Measurements from ENCODE around the gene CFAP97. TPM values are rescaled to one million over a fixed set of nuclear protein-coding genes. Genes with fewer than 3 reads are reported as not detected.
A peak's percentile ranks its signal among the peaks of the same experiment; 100 is the strongest.

CFAP97 gene
- total and polyA plus RNA-seq, 11 donors, result 2.0 to 22.7 (median 12.4) TPM

- H3K9me3 ChIP-seq, result no peaks in the 10 kb centered on the region
- H3K36me3 ChIP-seq, result peaks cover 0 to 40% (median 18%) of the 10 kb centered on the region in 9 donors
- intact Hi-C loops (cut with DNase I), result no loop called here
- ATAC-seq (no peak), DNase-seq (no peak)
- 85 to 97% (median 89%) methylated on average over 1 of the region's 1 CpG for WGBS, 4 donors
- no peak overlapping the region for H3K4me3 ChIP-seq
- H3K27ac ChIP-seq, result no peak overlapping the region
- no peaks in the 10 kb centered on the region for H3K27me3 ChIP-seq
- TF ChIP-seq POLR2A (IDR thresholded peaks at IDR 0.05), result no peak
- no peak for TF ChIP-seq CTCF (IDR thresholded peaks at IDR 0.05)
- H3K4me1 ChIP-seq, result peaks cover 0 to 26% (median 7%) of the 10 kb centered on the region in 12 donors
These were observed 52.5 kb downstream of the CFAP97 start for GRCh38 chr4:185151296-185151695.

DNA sequence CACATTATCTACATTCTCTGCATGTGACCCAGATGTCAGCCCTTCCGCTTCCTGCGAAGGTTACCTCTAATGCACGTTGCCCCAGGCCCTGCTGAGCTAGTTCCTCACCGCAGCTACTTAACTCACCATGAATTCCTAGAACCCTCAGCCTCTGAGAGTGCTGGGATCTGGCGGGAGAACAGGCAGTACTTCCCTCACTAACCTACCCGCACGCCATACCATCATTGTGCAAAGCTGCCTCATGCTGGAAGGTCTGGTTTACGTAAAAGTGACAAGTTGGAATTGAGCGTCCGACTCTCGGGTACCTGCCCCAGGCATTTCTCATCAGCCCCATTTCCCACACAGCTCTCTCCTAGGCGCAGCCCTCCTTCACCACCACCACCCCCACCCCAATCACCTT is 54.4 kb downstream of the CFAP97 start:
- intact Hi-C loops (cut with DNase I), result loop anchor here in 4 of 10 donors (5.0 to 10.0 kb wide), 2 partner anchors 33 to 325 kb away; partner anchors contain the start of gene ACSL1 (in 2 of the 4)
- TF ChIP-seq CTCF (IDR thresholded peaks at IDR 0.05), result no peak
- no peak for TF ChIP-seq POLR2A (IDR thresholded peaks at IDR 0.05)
- no peak overlapping the region for H3K4me3 ChIP-seq
- peaks cover 0 to 55% (median 20%) of the 10 kb centered on the region in 9 donors for H3K36me3 ChIP-seq
- peak overlapping the region in 4 of 12 donors; percentile 20 to 88 (median 57) for H3K27ac ChIP-seq
- DNase-seq (no peak), ATAC-seq (peak; percentile 15 to 44 (median 25))
- H3K27me3 ChIP-seq, result no peaks in the 10 kb centered on the region
- WGBS, 4 donors, result 54 to 80% (median 65%) methylated on average over 12 of the region's 12 CpGs
- peaks cover 0 to 33% (median 10%) of the 10 kb centered on the region in 12 donors for H3K4me1 ChIP-seq
- no peaks in the 10 kb centered on the region for H3K9me3 ChIP-seq

- peaks cover 0 to 53% (median 22%) of the 10 kb centered on the region in 12 donors for H3K4me1 ChIP-seq
- H3K27me3 ChIP-seq, result peaks cover 0 to 15% (median 0%) of the 10 kb centered on the region in 9 donors
- ATAC-seq (peak; percentile 25 to 59 (median 30)), DNase-seq (peak; percentile 69 to 87 (median 81))
- TF ChIP-seq POLR2A (IDR thresholded peaks at IDR 0.05) (peak in 1 of 2 donors; percentile 53), CTCF (IDR thresholded peaks at IDR 0.05) (no peak)
- H3K36me3 ChIP-seq, result peaks cover 0 to 46% (median 20%) of the 10 kb centered on the region in 9 donors
- WGBS, 4 donors, result 33 to 69% (median 49%) methylated on average over 10 to 13 of the region's 13 CpGs
- no peaks in the 10 kb centered on the region for H3K9me3 ChIP-seq
- intact Hi-C loops (cut with DNase I), result loop anchor here in 4 of 10 donors (5.0 to 10.0 kb wide), 2 partner anchors 37 to 321 kb away; partner anchors contain the start of gene ACSL1 (in 2 of the 4)
- H3K27ac ChIP-seq, result peak overlapping the region; percentile 77 to 97 (median 88)
- peak overlapping the region; percentile 43 to 89 (median 74) for H3K4me3 ChIP-seq
These were observed 58.2 kb downstream of the CFAP97 start for GRCh38 chr4:185145572-185145971.

DNA sequence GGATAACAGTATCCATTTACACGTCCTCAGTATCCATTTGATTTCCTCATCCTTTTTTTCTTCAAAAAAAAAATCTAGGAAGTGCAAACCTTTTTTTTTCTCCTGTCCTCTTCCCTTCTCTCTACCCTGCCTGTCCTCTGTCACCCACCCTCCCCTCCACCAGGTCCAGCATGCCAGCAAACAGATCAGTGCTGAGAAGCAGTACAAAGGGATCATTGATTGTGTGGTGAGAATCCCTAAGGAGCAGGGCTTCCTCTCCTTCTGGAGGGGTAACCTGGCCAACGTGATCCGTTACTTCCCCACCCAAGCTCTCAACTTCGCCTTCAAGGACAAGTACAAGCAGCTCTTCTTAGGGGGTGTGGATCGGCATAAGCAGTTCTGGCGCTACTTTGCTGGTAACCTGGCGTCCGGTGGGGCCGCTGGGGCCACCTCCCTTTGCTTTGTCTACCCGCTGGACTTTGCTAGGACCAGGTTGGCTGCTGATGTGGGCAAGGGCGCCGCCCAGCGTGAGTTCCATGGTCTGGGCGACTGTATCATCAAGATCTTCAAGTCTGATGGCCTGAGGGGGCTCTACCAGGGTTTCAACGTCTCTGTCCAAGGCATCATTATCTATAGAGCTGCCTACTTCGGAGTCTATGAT is 59.1 kb downstream of the CFAP97 start:
- WGBS, 4 donors, result 37 to 64% (median 51%) methylated on average over 13 to 16 of the region's 16 CpGs
- no peaks in the 10 kb centered on the region for H3K9me3 ChIP-seq
- no peak for ATAC-seq
- H3K4me1 ChIP-seq, result peaks cover 0 to 59% (median 22%) of the 10 kb centered on the region in 12 donors
- peaks cover 0 to 15% (median 0%) of the 10 kb centered on the region in 9 donors for H3K27me3 ChIP-seq
- intact Hi-C loops (cut with DNase I), result loop anchor here in 4 of 10 donors (5.0 to 10.0 kb wide), 2 partner anchors 38 to 320 kb away; partner anchors contain the start of gene ACSL1 (in 2 of the 4)
- no peak for DNase-seq
- TF ChIP-seq POLR2A (IDR thresholded peaks at IDR 0.05) (peak in 1 of 2 donors; percentile 11), CTCF (IDR thresholded peaks at IDR 0.05) (no peak)
- H3K27ac ChIP-seq, result peak overlapping the region; percentile 77 to 97 (median 88)
- H3K36me3 ChIP-seq, result peaks cover 0 to 43% (median 20%) of the 10 kb centered on the region in 9 donors
- H3K4me3 ChIP-seq, result peak overlapping the region; percentile 43 to 89 (median 74)
